ENCODE measurements around the gene PARD3. TPM values are rescaled to one million over a fixed set of nuclear protein-coding genes. Genes with fewer than 3 reads are reported as not detected.

The PARD3 gene
- total and polyA plus RNA-seq, 5 donors: 10.5 to 40.3 (median 27.8) TPM

DNA sequence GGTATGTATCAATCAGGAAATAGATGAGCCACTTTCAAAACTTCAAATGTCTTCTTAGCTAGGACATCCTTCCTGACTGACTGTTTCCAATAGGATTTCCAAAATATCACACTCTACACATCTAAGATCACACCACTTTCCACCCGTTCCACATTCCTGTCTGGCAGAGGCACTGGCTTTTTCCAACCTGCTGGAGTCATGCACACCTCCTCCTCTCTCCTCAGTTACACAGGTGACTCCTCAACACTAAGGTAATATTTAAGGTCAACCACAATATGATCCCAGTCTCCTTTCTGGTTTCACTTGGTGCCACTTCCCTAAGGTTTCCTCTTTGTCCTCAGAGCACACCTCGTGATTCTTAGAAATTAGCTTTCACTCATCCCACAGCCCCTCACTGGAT, 196.5 kb downstream of the PARD3 start:
- no peaks in the 10 kb centered on the region for H3K9me3 ChIP-seq (ENCODE audit: control insufficient read depth, low read length)
- no peak overlapping the region for H3K27ac ChIP-seq (ENCODE audit: low read length)
- no peak overlapping the region for H3K4me3 ChIP-seq (ENCODE audit: low read length)
- no peaks in the 10 kb centered on the region for H3K4me1 ChIP-seq (ENCODE audit: control insufficient read depth, insufficient read depth, low read length)
- H3K27me3 ChIP-seq (ENCODE audit: control insufficient read depth, insufficient read depth): no peaks in the 10 kb centered on the region
- no peak for DNase-seq
- ATAC-seq: no peak
- WGBS: 80% methylated on average over 2 of the region's 2 CpGs
- intact Hi-C loops (cut with DNase I): no loop called here

DNA sequence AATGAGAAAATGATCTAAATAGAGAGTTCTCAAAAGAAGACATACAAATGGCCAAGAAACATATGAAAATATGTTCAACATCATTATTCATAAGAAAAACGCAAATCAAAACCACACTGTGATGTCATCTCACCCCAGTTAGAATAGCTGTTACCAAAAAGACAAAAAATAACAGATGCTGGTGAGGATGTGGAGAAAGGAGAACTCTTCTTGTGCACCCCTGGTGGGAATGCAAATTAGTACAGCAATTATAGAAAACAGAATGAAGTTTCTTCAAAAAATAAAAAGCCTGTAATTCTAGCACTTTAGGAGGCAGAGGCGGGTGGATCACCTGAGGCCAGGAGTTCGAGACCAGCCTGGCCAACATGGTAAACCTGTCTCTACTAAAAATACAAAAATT, 199.3 kb downstream of the PARD3 start:
- intact Hi-C loops (cut with DNase I): no loop called here
- WGBS: 93% methylated on average over 3 of the region's 3 CpGs
- Histone ChIP-seq H3K27ac (ENCODE audit: low read length) (no peak overlapping the region), H3K9me3 (ENCODE audit: control insufficient read depth, low read length) (no peaks in the 10 kb centered on the region), H3K27me3 (ENCODE audit: control insufficient read depth, insufficient read depth) (no peaks in the 10 kb centered on the region), H3K4me1 (ENCODE audit: control insufficient read depth, insufficient read depth, low read length) (no peaks in the 10 kb centered on the region), H3K4me3 (ENCODE audit: low read length) (no peak overlapping the region)
- ATAC-seq (no peak), DNase-seq (no peak)

DNA sequence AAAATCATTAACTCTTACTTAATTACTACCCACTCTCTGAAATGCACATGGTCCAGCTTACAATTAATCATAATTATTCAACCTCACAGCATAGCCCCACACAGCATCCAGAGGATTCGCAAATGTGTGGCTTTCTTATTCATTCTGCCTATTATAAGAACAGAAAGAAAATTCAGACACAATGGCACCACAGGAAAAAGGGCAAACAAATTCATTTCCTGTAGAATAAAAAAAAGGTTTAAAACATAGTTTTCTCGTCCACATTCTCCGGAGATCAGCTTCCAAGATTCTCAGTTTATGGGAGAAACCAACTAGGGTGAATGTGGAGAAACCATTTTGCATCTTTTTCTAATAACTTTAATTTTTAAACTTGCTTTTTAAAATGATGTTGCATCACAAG, 201.6 kb downstream of the PARD3 start:
- no peaks in the 10 kb centered on the region for H3K4me1 ChIP-seq (ENCODE audit: control insufficient read depth, insufficient read depth, low read length)
- no peaks in the 10 kb centered on the region for H3K27me3 ChIP-seq (ENCODE audit: control insufficient read depth, insufficient read depth)
- no peak overlapping the region for H3K27ac ChIP-seq (ENCODE audit: low read length)
- WGBS: 75% methylated on average over 3 of the region's 3 CpGs
- H3K4me3 ChIP-seq (ENCODE audit: low read length): no peak overlapping the region
- H3K9me3 ChIP-seq (ENCODE audit: control insufficient read depth, low read length): no peaks in the 10 kb centered on the region
- intact Hi-C loops (cut with DNase I): no loop called here
- ATAC-seq (no peak), DNase-seq (no peak)

DNA sequence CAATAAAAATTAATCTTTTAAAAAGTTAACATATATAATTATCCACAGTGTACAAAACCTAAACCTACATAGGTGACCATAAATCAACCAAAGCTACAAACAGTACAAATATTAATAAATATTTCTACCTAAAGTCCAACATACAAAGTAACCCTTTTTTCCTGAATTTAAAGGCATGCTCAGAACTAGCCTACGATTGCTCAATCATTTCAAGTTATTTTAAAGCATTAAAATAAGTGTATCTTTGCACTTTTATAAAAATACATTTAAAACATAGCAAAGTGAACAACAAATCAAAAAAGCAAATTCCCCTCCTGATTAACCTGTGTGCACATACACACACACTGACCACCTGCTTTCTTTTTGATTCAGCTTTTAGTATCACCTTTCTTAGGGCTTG, 202.2 kb downstream of the PARD3 start:
- Histone ChIP-seq H3K9me3 (ENCODE audit: control insufficient read depth, low read length) (no peaks in the 10 kb centered on the region), H3K27ac (ENCODE audit: low read length) (no peak overlapping the region), H3K4me3 (ENCODE audit: low read length) (no peak overlapping the region), H3K4me1 (ENCODE audit: control insufficient read depth, insufficient read depth, low read length) (no peaks in the 10 kb centered on the region), H3K27me3 (ENCODE audit: control insufficient read depth, insufficient read depth) (no peaks in the 10 kb centered on the region)
- no peak for ATAC-seq
- DNase-seq: no peak
- intact Hi-C loops (cut with DNase I): no loop called here
- 96% methylated on average over 1 of the region's 1 CpG for WGBS

DNA sequence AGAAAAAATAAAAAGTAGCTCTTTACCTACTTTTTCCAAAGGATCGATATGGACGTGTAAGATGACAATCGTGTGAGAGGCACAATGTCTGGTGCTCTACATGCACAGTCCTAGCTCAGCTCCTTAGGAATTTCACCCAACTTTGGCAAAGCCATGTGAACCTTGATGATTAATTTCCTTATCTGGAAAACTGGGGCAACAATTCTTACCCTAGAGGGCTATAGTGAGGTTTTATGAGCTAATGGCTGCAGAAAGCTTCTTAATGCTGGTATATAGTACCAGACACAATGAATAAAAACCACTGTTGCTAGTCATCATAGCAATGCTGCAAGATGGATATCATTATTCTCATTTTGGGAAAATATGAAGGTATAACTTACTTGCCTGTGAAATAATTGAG, 202.7 kb downstream of the PARD3 start:
- Histone ChIP-seq H3K4me3 (ENCODE audit: low read length) (no peak overlapping the region), H3K27ac (ENCODE audit: low read length) (no peak overlapping the region), H3K27me3 (ENCODE audit: control insufficient read depth, insufficient read depth) (no peaks in the 10 kb centered on the region), H3K9me3 (ENCODE audit: control insufficient read depth, low read length) (no peaks in the 10 kb centered on the region), H3K4me1 (ENCODE audit: control insufficient read depth, insufficient read depth, low read length) (no peaks in the 10 kb centered on the region)
- ATAC-seq: no peak
- intact Hi-C loops (cut with DNase I): no loop called here
- no peak for DNase-seq
- WGBS: 94% methylated on average over 3 of the region's 3 CpGs

DNA sequence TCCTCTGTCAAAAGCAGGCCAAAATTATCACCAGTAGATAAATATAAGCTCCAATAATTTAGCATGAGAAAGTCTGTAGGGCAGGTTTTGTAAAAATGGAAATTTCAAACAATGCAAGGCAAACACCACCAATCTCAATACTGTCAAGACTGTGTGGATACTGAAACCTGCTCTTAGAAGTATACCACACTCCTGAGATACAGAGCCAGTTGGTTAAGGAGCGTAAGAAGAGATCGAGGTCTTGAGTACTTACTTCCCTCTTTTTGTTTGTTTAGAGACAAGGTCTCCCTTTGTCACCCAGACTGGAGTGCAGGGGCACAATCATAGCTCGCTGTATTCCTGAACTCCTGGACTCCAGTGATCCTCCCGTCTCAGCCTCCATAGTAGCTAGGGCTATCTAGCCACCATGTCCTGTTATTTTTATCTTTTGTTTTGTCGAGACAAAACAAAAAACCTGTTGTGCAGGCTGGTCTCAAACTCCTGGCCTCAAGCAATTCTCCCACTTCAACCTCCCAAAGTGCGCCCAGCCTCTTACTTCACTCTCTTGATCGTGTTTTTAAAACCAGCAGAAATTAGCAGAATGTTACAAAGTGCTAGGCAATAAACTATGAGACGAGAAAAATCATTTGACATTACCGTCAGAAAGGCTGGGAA, 205.7 kb downstream of the PARD3 start:
- no peak for ATAC-seq
- 93% methylated on average over 9 of the region's 9 CpGs for WGBS
- intact Hi-C loops (cut with DNase I): no loop called here
- Histone ChIP-seq H3K27me3 (ENCODE audit: control insufficient read depth, insufficient read depth) (no peaks in the 10 kb centered on the region), H3K4me3 (ENCODE audit: low read length) (no peak overlapping the region), H3K4me1 (ENCODE audit: control insufficient read depth, insufficient read depth, low read length) (no peaks in the 10 kb centered on the region), H3K27ac (ENCODE audit: low read length) (no peak overlapping the region), H3K9me3 (ENCODE audit: control insufficient read depth, low read length) (no peaks in the 10 kb centered on the region)
- DNase-seq: no peak

DNA sequence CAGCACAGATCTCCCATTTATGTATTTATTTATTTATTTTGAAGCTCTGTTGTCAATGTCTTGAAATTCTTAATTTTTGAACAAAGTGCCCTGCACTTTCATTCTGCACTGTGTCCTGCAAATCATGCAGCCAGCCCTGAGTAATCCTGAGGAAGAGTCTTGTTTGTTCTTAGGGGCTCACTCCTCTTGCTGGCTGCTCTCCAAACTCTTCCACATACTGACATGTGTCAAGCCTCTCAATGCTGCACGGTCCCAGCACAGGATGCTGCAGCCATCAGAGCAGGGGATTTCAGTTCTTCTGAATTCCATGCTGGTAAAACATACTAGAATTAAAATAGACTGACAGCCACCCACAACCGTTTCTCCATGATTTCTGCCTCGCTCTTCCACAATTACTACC, 207.2 kb downstream of the PARD3 start:
- intact Hi-C loops (cut with DNase I): no loop called here
- Histone ChIP-seq H3K9me3 (ENCODE audit: control insufficient read depth, low read length) (no peaks in the 10 kb centered on the region), H3K4me3 (ENCODE audit: low read length) (no peak overlapping the region), H3K27ac (ENCODE audit: low read length) (no peak overlapping the region), H3K27me3 (ENCODE audit: control insufficient read depth, insufficient read depth) (no peaks in the 10 kb centered on the region), H3K4me1 (ENCODE audit: control insufficient read depth, insufficient read depth, low read length) (peaks cover 2% of the 10 kb centered on the region)
- DNase-seq: no peak
- no peak for ATAC-seq
- 54% methylated on average over 3 of the region's 3 CpGs for WGBS

DNA sequence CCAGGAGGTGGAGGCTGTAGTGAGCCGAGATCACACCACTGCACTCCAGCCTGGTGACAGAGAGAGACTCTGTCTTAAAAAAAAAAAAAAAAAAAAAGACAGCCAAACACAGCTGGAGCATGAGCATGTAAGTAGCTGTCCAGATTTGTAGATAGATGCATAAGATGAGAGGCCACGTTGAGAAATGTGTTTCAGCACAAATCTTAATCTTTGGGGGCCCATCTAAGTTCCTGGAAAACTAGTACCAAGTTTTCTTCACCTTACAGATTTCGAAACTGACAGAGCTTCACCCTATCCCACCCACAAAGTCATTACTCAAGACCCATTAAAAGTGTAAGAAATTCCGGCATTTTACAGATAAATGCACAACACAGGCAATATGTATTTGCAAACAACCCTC, 208.2 kb downstream of the PARD3 start:
- no peak overlapping the region for H3K27ac ChIP-seq (ENCODE audit: low read length)
- H3K9me3 ChIP-seq (ENCODE audit: control insufficient read depth, low read length): no peaks in the 10 kb centered on the region
- DNase-seq (no peak), ATAC-seq (no peak)
- H3K4me3 ChIP-seq (ENCODE audit: low read length): no peak overlapping the region
- no peaks in the 10 kb centered on the region for H3K27me3 ChIP-seq (ENCODE audit: control insufficient read depth, insufficient read depth)
- 68% methylated on average over 4 of the region's 4 CpGs for WGBS
- peaks cover 2% of the 10 kb centered on the region for H3K4me1 ChIP-seq (ENCODE audit: control insufficient read depth, insufficient read depth, low read length)
- intact Hi-C loops (cut with DNase I): no loop called here

DNA sequence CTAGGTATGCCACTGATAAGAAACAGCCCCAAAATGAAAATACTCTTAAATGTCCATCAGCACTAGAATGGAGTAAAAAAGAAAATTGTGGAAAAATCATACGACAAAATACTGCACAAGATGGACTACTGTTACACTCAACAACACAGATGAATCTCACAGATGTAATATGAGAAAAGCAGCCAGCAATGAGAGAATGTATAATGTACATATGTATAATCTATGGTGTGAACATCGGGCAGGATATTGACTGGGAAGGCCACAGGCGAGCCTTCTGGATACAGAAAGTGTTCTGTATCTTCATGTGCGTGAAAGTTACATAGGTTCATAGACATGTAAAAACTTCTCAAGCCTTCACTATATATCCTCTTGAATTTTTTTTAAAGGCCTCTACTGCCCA, 212.6 kb downstream of the PARD3 start:
- H3K27me3 ChIP-seq (ENCODE audit: control insufficient read depth, insufficient read depth): no peaks in the 10 kb centered on the region
- no peaks in the 10 kb centered on the region for H3K9me3 ChIP-seq (ENCODE audit: control insufficient read depth, low read length)
- H3K4me1 ChIP-seq (ENCODE audit: control insufficient read depth, insufficient read depth, low read length): peaks cover 2% of the 10 kb centered on the region
- ATAC-seq (no peak), DNase-seq (no peak)
- intact Hi-C loops (cut with DNase I): no loop called here
- H3K4me3 ChIP-seq (ENCODE audit: low read length): no peak overlapping the region
- H3K27ac ChIP-seq (ENCODE audit: low read length): no peak overlapping the region
- 96% methylated on average over 4 of the region's 4 CpGs for WGBS

DNA sequence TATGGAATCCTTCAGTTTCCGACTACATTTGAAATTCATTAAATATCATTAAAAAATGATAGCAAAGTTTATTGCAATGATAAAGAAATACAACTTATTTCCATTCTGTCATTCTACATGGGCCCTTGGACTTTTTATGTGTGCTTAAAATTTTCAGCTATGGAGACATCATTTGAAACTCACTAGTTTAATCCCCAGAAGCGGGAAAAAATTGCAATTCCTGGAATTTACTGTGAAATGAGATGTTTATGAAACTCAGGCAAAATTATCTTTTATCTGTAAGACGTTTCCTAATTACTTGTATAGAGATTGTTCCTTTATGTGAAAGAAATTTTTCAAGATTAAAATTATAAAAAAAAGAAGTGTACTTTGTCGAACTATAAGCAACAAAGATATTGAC, 213.4 kb downstream of the PARD3 start:
- H3K27ac ChIP-seq (ENCODE audit: low read length): no peak overlapping the region
- 94% methylated on average over 4 of the region's 4 CpGs for WGBS
- H3K4me1 ChIP-seq (ENCODE audit: control insufficient read depth, insufficient read depth, low read length): peaks cover 2% of the 10 kb centered on the region
- ATAC-seq (no peak), DNase-seq (no peak)
- H3K27me3 ChIP-seq (ENCODE audit: control insufficient read depth, insufficient read depth): no peaks in the 10 kb centered on the region
- intact Hi-C loops (cut with DNase I): no loop called here
- no peak overlapping the region for H3K4me3 ChIP-seq (ENCODE audit: low read length)
- H3K9me3 ChIP-seq (ENCODE audit: control insufficient read depth, low read length): no peaks in the 10 kb centered on the region

DNA sequence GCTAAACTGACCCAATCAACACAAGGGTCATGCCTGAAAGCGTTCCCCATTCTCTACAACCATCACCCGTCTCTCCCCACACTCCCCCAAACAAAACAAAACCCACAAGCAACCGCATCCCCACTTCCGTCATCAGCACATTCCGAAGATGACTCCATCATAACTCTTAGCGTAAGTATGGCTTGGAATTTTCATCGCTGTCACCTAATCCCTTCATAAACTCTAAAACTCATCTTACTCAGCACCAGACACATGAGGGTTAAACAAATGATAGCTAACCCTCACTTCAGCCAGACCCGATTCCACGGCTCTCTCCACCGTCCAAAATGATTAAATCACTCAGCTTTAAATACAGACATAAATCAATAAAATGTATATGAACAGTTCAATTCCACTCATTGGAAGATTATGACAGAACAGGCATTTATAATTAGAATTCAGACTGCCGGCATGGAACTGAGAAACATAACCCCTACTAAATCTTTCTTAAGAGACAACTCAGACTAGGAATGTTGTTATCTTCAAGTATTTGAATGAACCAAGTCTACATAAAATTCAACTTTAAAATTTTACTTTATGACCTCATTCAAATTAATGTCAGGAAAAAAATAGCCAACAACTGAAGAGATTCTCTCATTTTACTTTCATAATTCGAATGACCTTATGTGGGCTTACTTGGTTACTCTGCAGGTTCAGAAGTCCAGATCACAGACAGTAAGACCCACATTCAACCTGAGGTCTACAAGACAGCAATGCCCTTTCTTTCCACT, 215.9 kb downstream of the PARD3 start:
- DNase-seq: no peak
- Histone ChIP-seq H3K27ac (ENCODE audit: low read length) (no peak overlapping the region), H3K4me1 (ENCODE audit: control insufficient read depth, insufficient read depth, low read length) (peaks cover 2% of the 10 kb centered on the region), H3K4me3 (ENCODE audit: low read length) (no peak overlapping the region), H3K9me3 (ENCODE audit: control insufficient read depth, low read length) (no peaks in the 10 kb centered on the region), H3K27me3 (ENCODE audit: control insufficient read depth, insufficient read depth) (no peaks in the 10 kb centered on the region)
- no peak for ATAC-seq
- WGBS: 75% methylated on average over 12 of the region's 12 CpGs
- intact Hi-C loops (cut with DNase I): no loop called here
